ENCODE results near the gene RANGAP1. TPM values are rescaled to one million over a fixed set of nuclear protein-coding genes. Genes with fewer than 3 reads are reported as not detected.
A peak's percentile ranks its signal among the peaks of the same experiment; 100 is the strongest.

Gene RANGAP1
- total and polyA plus RNA-seq, 8 donors, result 18.9 to 127 (median 38.5) TPM

- Histone ChIP-seq H3K36me3 (peaks cover 8 to 19% (median 17%) of the 10 kb centered on the region in 4 donors), H3K27ac (no peak overlapping the region), H3K27me3 (no peaks in the 10 kb centered on the region), H3K9me3 (no peaks in the 10 kb centered on the region), H3K4me3 (no peak overlapping the region), H3K4me1 (peaks cover 22 to 27% (median 26%) of the 10 kb centered on the region in 4 donors)
- DNase-seq, result no peak
- WGBS, 5 donors, result 69 to 80% (median 77%) methylated on average over 10 to 19 of the region's 19 CpGs
- no peak for TF ChIP-seq CTCF (IDR thresholded peaks at IDR 0.05)
- TF ChIP-seq POLR2A (IDR thresholded peaks at IDR 0.05), result no peak
- TF ChIP-seq EP300 (IDR thresholded peaks at IDR 0.05), result no peak
- no peak for TF ChIP-seq POLR2AphosphoS5 (IDR thresholded peaks at IDR 0.05)
- intact Hi-C loops (cut with DNase I; ENCODE audit: low total_unique reads), result no loop called here
These were observed 50.9 kb downstream of the RANGAP1 start for GRCh38 chr22:41234815-41235695.

GRCh38 chr22:41231369-41231768 lies 54.6 kb downstream of the RANGAP1 start:
- Histone ChIP-seq H3K27ac (no peak overlapping the region), H3K4me3 (no peak overlapping the region), H3K9me3 (no peaks in the 10 kb centered on the region), H3K36me3 (peaks cover 32 to 56% (median 53%) of the 10 kb centered on the region in 4 donors), H3K27me3 (no peaks in the 10 kb centered on the region), H3K4me1 (peaks cover 0 to 3% (median 2%) of the 10 kb centered on the region in 4 donors)
- TF ChIP-seq EP300 (IDR thresholded peaks at IDR 0.05) (no peak), POLR2AphosphoS5 (IDR thresholded peaks at IDR 0.05) (no peak), CTCF (IDR thresholded peaks at IDR 0.05) (no peak)
- no peak for DNase-seq
- intact Hi-C loops (cut with DNase I; ENCODE audit: low total_unique reads), result no loop called here
- 75 to 85% (median 82%) methylated on average over 7 of the region's 7 CpGs for WGBS, 5 donors

- Histone ChIP-seq H3K4me1 (no peaks in the 10 kb centered on the region), H3K27me3 (no peaks in the 10 kb centered on the region), H3K36me3 (peaks cover 41 to 66% (median 63%) of the 10 kb centered on the region in 4 donors), H3K4me3 (no peak overlapping the region), H3K27ac (peak overlapping the region in 1 of 5 donors; percentile 20), H3K9me3 (no peaks in the 10 kb centered on the region)
- DNase-seq, result no peak
- intact Hi-C loops (cut with DNase I; ENCODE audit: low total_unique reads), result no loop called here
- WGBS, 5 donors, result 80 to 93% (median 88%) methylated on average over 6 to 9 of the region's 9 CpGs
- TF ChIP-seq CTCF (IDR thresholded peaks at IDR 0.05), result no peak
- TF ChIP-seq POLR2A (IDR thresholded peaks at IDR 0.05), result no peak
- TF ChIP-seq EP300 (IDR thresholded peaks at IDR 0.05), result no peak
- TF ChIP-seq POLR2AphosphoS5 (IDR thresholded peaks at IDR 0.05), result no peak
These were observed 55.6 kb downstream of the RANGAP1 start for GRCh38 chr22:41230401-41230785.

GRCh38 chr22:41229730-41230400 lies 56.1 kb downstream of the RANGAP1 start:
- no peaks in the 10 kb centered on the region for H3K27me3 ChIP-seq
- WGBS, 5 donors, result 64 to 80% (median 71%) methylated on average over 14 to 17 of the region's 17 CpGs
- peak overlapping the region in 1 of 5 donors; percentile 20 for H3K27ac ChIP-seq
- peaks cover 46 to 71% (median 68%) of the 10 kb centered on the region in 4 donors for H3K36me3 ChIP-seq
- TF ChIP-seq CTCF (IDR thresholded peaks at IDR 0.05) (no peak), EP300 (IDR thresholded peaks at IDR 0.05) (no peak), POLR2A (IDR thresholded peaks at IDR 0.05) (no peak), POLR2AphosphoS5 (IDR thresholded peaks at IDR 0.05) (no peak)
- H3K4me3 ChIP-seq, result no peak overlapping the region
- DNase-seq, result no peak
- intact Hi-C loops (cut with DNase I; ENCODE audit: low total_unique reads), result no loop called here
- H3K4me1 ChIP-seq, result no peaks in the 10 kb centered on the region
- no peaks in the 10 kb centered on the region for H3K9me3 ChIP-seq

All from stomach (tissue), 9 donors.